Measurements from ENCODE around the gene GPR137B.
A peak's percentile ranks its signal among the peaks of the same experiment; 100 is the strongest.
"Not testable (repeated sequence)": the region's sequence is repeated elsewhere in the genome, so short reads cannot be mapped to it uniquely, and the experiment has no call there.

GPR137B gene

GRCh38 chr1:236142253-236143103, at the start of gene GPR137B:
Gene GPR137B, plus strand, starts transcription at chr1:236142539. Its CDS starts 84 bp downstream, at chr1:236142623.
- DNase-seq (ENCODE audit: low spot score): peak; percentile 92
- TF ChIP-seq CTCF (IDR thresholded peaks at IDR 0.05; ENCODE audit: borderline replicate concordance, control extremely low read depth, extremely low read depth, insufficient read depth, missing control alignments): no peak
- in situ Hi-C loops (cut with MboI; ENCODE audit: low sequenced_read_pairs, unreplicated experiment): no loop called here

GRCh38 chr1:236092899-236093298, 49.4 kb upstream of the GPR137B start:
- DNase-seq (ENCODE audit: low spot score): no peak
- in situ Hi-C loops (cut with MboI; ENCODE audit: low sequenced_read_pairs, unreplicated experiment): no loop called here
- TF ChIP-seq CTCF (IDR thresholded peaks at IDR 0.05; ENCODE audit: borderline replicate concordance, control extremely low read depth, extremely low read depth, insufficient read depth, missing control alignments): no peak

- in situ Hi-C loops (cut with MboI; ENCODE audit: low sequenced_read_pairs, unreplicated experiment): no loop called here
- TF ChIP-seq CTCF (IDR thresholded peaks at IDR 0.05; ENCODE audit: borderline replicate concordance, control extremely low read depth, extremely low read depth, insufficient read depth, missing control alignments): no peak
- no peak for DNase-seq (ENCODE audit: low spot score)
These were observed 46.4 kb upstream of the GPR137B start for GRCh38 chr1:236095705-236096520.

GRCh38 chr1:236096660-236097482, 45.5 kb upstream of the GPR137B start:
- DNase-seq (ENCODE audit: low spot score); in situ Hi-C loops (cut with MboI; ENCODE audit: low sequenced_read_pairs, unreplicated experiment): not testable (repeated sequence)

GRCh38 chr1:236098267-236098666, 44.1 kb upstream of the GPR137B start:
- no peak for TF ChIP-seq CTCF (IDR thresholded peaks at IDR 0.05; ENCODE audit: borderline replicate concordance, control extremely low read depth, extremely low read depth, insufficient read depth, missing control alignments)
- no peak for DNase-seq (ENCODE audit: low spot score)
- in situ Hi-C loops (cut with MboI; ENCODE audit: low sequenced_read_pairs, unreplicated experiment): no loop called here

GRCh38 chr1:236099355-236099974, 42.9 kb upstream of the GPR137B start:
- in situ Hi-C loops (cut with MboI; ENCODE audit: low sequenced_read_pairs, unreplicated experiment): no loop called here
- no peak for DNase-seq (ENCODE audit: low spot score)
- no peak for TF ChIP-seq CTCF (IDR thresholded peaks at IDR 0.05; ENCODE audit: borderline replicate concordance, control extremely low read depth, extremely low read depth, insufficient read depth, missing control alignments)

Measured in GM13976 (cell line).